Neural progenitor cell (in vitro differentiated cells): ENCODE data around the gene BBS9. TPM values are rescaled to one million over a fixed set of nuclear protein-coding genes. Genes with fewer than 3 reads are reported as not detected.

Source experiments
- DNase-seq: peaks from one replicate; pipeline ENCODE4 v3.0.0-alpha.2; 2016; ENCODE audit warnings: low spot score
- H2AFZ ChIP-seq: fragments of 200-600 bp; sonication (generic); replicated peaks from 2 replicates; pipeline ENCODE4 v1.6.1; 2016; ENCODE audit warnings: antibody characterized with exemption
- H3F3A ChIP-seq: fragments of 200-600 bp; sonication (generic); 2 replicates; pipeline ENCODE4 v1.6.1; 2016; ENCODE audit warnings: antibody characterized with exemption, low read depth
- H3K27ac ChIP-seq: fragments of 200-600 bp; sonication (generic); 2 replicates; pipeline ENCODE4 v1.5.1; 2016; ENCODE audit warnings: mild to moderate bottlenecking
- H3K27me3 ChIP-seq: fragments of 200-600 bp; sonication (generic); 2 replicates; pipeline ENCODE4 v1.6.1; 2016; ENCODE audit warnings: mild to moderate bottlenecking, moderate library complexity
- H3K36me3 ChIP-seq: fragments of 200-600 bp; sonication (generic); 2 replicates; pipeline ENCODE4 v1.5.1; 2016
- H3K4me1 ChIP-seq: fragments of 200-600 bp; sonication (generic); 2 replicates; pipeline ENCODE4 v1.6.1; 2016; ENCODE audit warnings: mixed run types
- H3K4me2 ChIP-seq: fragments of 200-600 bp; sonication (generic); 2 replicates; pipeline ENCODE4 v1.6.1; 2016
- H3K4me3 ChIP-seq: fragments of 200-600 bp; sonication (generic); 2 replicates; pipeline ENCODE4 v1.5.1; 2016
- H3K79me2 ChIP-seq: fragments of 200-600 bp; sonication (generic); 2 replicates; pipeline ENCODE4 v1.6.1; 2016; ENCODE audit warnings: low read depth
- H3K9ac ChIP-seq: fragments of 200-600 bp; sonication (generic); 2 replicates; pipeline ENCODE4 v1.6.1; 2016
- H3K9me3 ChIP-seq: fragments of 200-600 bp; sonication (generic); 2 replicates; pipeline ENCODE4 v1.5.1; 2016; ENCODE audit warnings: low read depth
- H4K20me1 ChIP-seq: fragments of 200-600 bp; sonication (generic); 2 replicates; pipeline ENCODE4 v1.6.1; 2016; ENCODE audit warnings: low read depth
- H3K27ac Mint-ChIP-seq: 3 replicates; pipeline ENCODE4 v1.8.0; 2021; ENCODE audit warnings: mixed read lengths
- H3K27me3 Mint-ChIP-seq: 2 replicates; pipeline ENCODE4 v1.8.0; 2022; ENCODE audit warnings: low read depth, mild to moderate bottlenecking, inconsistent platforms, moderate library complexity, mixed read lengths; ENCODE audit not compliant: insufficient read depth
- H3K36me3 Mint-ChIP-seq: 3 replicates; pipeline ENCODE4 v1.8.0; 2021; ENCODE audit warnings: mixed read lengths
- H3K4me1 Mint-ChIP-seq: 3 replicates; pipeline ENCODE4 v1.8.0; 2021; ENCODE audit warnings: mixed read lengths
- H3K4me3 Mint-ChIP-seq: 3 replicates; pipeline ENCODE4 v1.8.0; 2021; ENCODE audit warnings: mild to moderate bottlenecking, moderate library complexity, mixed read lengths
- H3K9me3 Mint-ChIP-seq: 3 replicates; pipeline ENCODE4 v1.8.0; 2020; ENCODE audit warnings: mixed read lengths
- EZH2 ChIP-seq: fragments of 200-600 bp; sonication (generic); IDR thresholded peaks from 2 replicates; pipeline ENCODE4 v1.6.1; 2017; ENCODE audit warnings: antibody characterized with exemption, mild to moderate bottlenecking, moderate library complexity
- EZH2phosphoT487 ChIP-seq: fragments of 200-600 bp; sonication (generic); IDR thresholded peaks from 2 replicates; pipeline ENCODE4 v1.6.1; 2017; ENCODE audit warnings: antibody characterized with exemption
- total RNA-seq: library from RNA; depleted of rRNA; stranded (reverse); fragments of >200 nt; gene quantifications from 2 replicates; pipeline ENCODE4 v1.2.3, GENCODE V29; 2015; ENCODE audit warnings: low replicate concordance
- TF ChIP-seq, protein P1 (sequence below): fragments of 200-600 bp; sonication (generic); IDR thresholded peaks from 2 replicates; pipeline ENCODE4 v1.5.1; 2017; ENCODE audit warnings: antibody characterized with exemption, mild to moderate bottlenecking

The BBS9 gene
- total RNA-seq, 1 donor from 2014 or later = 40.3 TPM

DNA sequence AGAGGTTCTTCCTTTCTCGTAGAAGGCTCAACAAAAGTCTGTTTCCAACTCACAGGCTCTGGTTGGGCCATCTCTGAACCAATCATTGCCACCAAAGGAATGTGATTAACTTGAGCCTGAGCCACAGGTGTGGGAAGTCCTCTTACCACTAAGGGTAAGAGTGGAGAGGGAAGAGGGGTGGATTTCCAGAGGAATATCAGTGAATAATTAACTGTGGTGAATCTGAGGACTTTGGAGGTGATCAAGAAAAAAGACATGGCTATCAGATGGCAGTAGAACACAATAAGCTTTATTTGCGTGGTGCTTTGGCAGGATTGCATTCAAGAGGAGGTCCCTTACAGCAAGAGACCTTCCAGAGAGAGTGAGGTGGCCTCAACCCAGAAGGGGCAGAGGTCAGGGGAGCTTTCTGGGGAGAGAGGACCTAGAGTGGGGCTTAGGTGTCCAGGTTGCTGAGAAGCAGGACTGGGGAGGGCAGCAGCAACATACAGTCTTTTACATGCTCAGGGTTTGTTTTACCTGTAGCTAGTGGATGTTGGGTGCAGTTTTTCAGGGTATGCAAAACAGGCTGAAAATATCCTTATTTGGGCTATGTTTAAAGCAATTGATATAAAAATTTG is 61.4 kb downstream of the BBS9 start:
- Histone ChIP-seq H3F3A (no peaks in the 10 kb centered on the region), H3K27me3 (no peaks in the 10 kb centered on the region), H3K36me3 (no peaks in the 10 kb centered on the region), H3K79me2 (no peaks in the 10 kb centered on the region), H3K9ac (no peak overlapping the region), H3K4me2 (no peak overlapping the region), H4K20me1 (no peaks in the 10 kb centered on the region), H3K9me3 (no peaks in the 10 kb centered on the region), H2AFZ (no peak overlapping the region), H3K27ac (no peak overlapping the region), H3K4me1 (peaks cover 7% of the 10 kb centered on the region), H3K4me3 (no peak overlapping the region)
- Mint-ChIP-seq H3K27ac (no peak overlapping the region), H3K9me3 (no peaks in the 10 kb centered on the region), H3K4me1 (peaks cover 5% of the 10 kb centered on the region), H3K36me3 (no peaks in the 10 kb centered on the region), H3K27me3 (no peaks in the 10 kb centered on the region), H3K4me3 (no peak overlapping the region)
- no peak for DNase-seq
- TF ChIP-seq, protein P1, sequence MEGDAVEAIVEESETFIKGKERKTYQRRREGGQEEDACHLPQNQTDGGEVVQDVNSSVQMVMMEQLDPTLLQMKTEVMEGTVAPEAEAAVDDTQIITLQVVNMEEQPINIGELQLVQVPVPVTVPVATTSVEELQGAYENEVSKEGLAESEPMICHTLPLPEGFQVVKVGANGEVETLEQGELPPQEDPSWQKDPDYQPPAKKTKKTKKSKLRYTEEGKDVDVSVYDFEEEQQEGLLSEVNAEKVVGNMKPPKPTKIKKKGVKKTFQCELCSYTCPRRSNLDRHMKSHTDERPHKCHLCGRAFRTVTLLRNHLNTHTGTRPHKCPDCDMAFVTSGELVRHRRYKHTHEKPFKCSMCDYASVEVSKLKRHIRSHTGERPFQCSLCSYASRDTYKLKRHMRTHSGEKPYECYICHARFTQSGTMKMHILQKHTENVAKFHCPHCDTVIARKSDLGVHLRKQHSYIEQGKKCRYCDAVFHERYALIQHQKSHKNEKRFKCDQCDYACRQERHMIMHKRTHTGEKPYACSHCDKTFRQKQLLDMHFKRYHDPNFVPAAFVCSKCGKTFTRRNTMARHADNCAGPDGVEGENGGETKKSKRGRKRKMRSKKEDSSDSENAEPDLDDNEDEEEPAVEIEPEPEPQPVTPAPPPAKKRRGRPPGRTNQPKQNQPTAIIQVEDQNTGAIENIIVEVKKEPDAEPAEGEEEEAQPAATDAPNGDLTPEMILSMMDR = no peak
- TF ChIP-seq EZH2phosphoT487 = no peak

DNA sequence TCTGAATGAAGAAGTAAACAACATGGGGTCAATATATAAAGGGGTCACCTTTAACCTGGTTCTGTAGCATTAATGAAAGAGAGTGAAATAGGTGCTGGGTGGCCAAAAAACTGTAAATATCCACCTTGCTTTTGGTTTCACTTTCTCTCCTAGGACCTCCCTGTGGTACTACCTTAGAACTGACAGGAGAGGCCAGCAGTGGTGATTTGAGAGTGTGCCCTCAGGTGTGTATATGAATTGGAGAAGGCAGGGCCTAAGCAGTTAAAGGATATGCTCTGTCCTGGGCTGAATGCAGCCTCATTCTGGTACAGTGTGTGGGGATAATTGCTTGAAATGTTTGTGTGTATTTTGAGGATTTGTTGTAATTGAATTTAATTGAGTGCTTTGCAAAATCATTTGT is 62.0 kb downstream of the BBS9 start:
- H3K27me3 Mint-ChIP-seq = no peaks in the 10 kb centered on the region
- H2AFZ ChIP-seq = no peak overlapping the region
- DNase-seq = no peak
- H3K9ac ChIP-seq = no peak overlapping the region
- no peaks in the 10 kb centered on the region for H3K27me3 ChIP-seq
- H3K36me3 ChIP-seq = no peaks in the 10 kb centered on the region
- no peaks in the 10 kb centered on the region for H3K9me3 Mint-ChIP-seq
- no peaks in the 10 kb centered on the region for H4K20me1 ChIP-seq
- no peak overlapping the region for H3K4me3 Mint-ChIP-seq
- no peak overlapping the region for H3K27ac ChIP-seq
- H3F3A ChIP-seq = no peaks in the 10 kb centered on the region
- no peak overlapping the region for H3K4me2 ChIP-seq
- H3K4me1 ChIP-seq = peaks cover 2% of the 10 kb centered on the region
- H3K9me3 ChIP-seq = no peaks in the 10 kb centered on the region
- no peaks in the 10 kb centered on the region for H3K79me2 ChIP-seq
- peaks cover under 1% of the 10 kb centered on the region for H3K4me1 Mint-ChIP-seq
- no peak overlapping the region for H3K4me3 ChIP-seq
- TF ChIP-seq, protein P1 = no peak
- no peak for TF ChIP-seq EZH2phosphoT487
- no peak for TF ChIP-seq EZH2
- H3K36me3 Mint-ChIP-seq = no peaks in the 10 kb centered on the region
- H3K27ac Mint-ChIP-seq = no peak overlapping the region

GRCh38 chr7:33192695-33193291 is 63.4 kb downstream of the BBS9 start:
- Histone ChIP-seq H3K9me3 (no peaks in the 10 kb centered on the region), H3K27ac (no peak overlapping the region), H3K27me3 (no peaks in the 10 kb centered on the region), H3K36me3 (no peaks in the 10 kb centered on the region), H3F3A (no peaks in the 10 kb centered on the region), H3K4me2 (no peak overlapping the region), H3K79me2 (no peaks in the 10 kb centered on the region), H4K20me1 (no peaks in the 10 kb centered on the region), H3K4me1 (no peaks in the 10 kb centered on the region), H3K4me3 (no peak overlapping the region), H3K9ac (no peak overlapping the region), H2AFZ (no peak overlapping the region)
- DNase-seq = no peak
- no peak for TF ChIP-seq EZH2phosphoT487
- TF ChIP-seq EZH2 = no peak
- TF ChIP-seq, protein P1 = no peak
- Mint-ChIP-seq H3K4me3 (no peak overlapping the region), H3K36me3 (no peaks in the 10 kb centered on the region), H3K9me3 (no peaks in the 10 kb centered on the region), H3K27me3 (no peaks in the 10 kb centered on the region), H3K27ac (no peak overlapping the region), H3K4me1 (no peaks in the 10 kb centered on the region)
